ENCODE results near the gene LGALS1. TPM values are rescaled to one million over a fixed set of nuclear protein-coding genes. Genes with fewer than 3 reads are reported as not detected.

Gene LGALS1
- total RNA-seq, 1 donor from 2014 or later: 21.0 TPM

DNA sequence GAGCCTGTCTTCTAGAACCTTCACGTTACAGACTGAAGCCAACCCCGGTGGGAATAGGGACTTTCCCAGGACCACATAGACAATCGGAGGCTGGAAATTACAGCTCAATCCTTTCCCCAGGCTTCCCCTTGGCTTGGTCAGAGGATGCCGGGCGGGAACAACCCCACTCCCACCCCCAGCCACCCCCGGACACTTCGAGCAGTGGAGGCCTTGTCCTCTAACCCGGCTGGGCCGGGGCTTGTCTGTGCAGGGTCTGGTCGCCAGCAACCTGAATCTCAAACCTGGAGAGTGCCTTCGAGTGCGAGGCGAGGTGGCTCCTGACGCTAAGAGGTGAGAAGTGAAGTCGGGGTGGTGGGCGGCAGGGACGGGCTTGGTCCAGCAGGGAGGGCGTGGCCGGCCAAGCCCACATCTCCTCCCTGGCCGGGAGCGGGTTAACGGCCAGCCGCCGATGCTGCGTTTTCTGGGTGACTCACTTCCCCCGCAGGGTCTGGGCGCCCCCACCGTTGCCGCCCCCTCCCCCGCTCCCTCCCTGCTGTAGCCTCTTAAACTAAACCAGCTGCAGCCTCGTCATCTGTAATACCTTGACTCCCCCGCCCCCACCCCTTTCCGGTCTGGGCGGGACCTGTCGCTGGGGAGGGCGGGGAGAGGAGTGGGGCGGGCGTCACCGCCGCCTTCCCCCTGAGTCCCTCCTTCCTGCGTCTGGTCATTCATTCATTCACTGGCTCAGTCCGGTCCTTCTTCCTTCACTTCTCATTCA is 1.5 kb downstream of the LGALS1 start:
- Mint-ChIP-seq H3K4me3 (peak overlapping the region; percentile 82), H3K9me3 (no peaks in the 10 kb centered on the region), H3K36me3 (ENCODE audit: low read depth) (no peaks in the 10 kb centered on the region), H3K27me3 (ENCODE audit: low read depth) (peaks cover 5% of the 10 kb centered on the region), H3K27ac (ENCODE audit: unreplicated experiment) (no peak overlapping the region), H3K4me1 (peaks cover 14% of the 10 kb centered on the region)
- TF ChIP-seq, protein P1, sequence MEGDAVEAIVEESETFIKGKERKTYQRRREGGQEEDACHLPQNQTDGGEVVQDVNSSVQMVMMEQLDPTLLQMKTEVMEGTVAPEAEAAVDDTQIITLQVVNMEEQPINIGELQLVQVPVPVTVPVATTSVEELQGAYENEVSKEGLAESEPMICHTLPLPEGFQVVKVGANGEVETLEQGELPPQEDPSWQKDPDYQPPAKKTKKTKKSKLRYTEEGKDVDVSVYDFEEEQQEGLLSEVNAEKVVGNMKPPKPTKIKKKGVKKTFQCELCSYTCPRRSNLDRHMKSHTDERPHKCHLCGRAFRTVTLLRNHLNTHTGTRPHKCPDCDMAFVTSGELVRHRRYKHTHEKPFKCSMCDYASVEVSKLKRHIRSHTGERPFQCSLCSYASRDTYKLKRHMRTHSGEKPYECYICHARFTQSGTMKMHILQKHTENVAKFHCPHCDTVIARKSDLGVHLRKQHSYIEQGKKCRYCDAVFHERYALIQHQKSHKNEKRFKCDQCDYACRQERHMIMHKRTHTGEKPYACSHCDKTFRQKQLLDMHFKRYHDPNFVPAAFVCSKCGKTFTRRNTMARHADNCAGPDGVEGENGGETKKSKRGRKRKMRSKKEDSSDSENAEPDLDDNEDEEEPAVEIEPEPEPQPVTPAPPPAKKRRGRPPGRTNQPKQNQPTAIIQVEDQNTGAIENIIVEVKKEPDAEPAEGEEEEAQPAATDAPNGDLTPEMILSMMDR (conservative IDR thresholded peaks at IDR 0.05): no peak
- peak; percentile 37 for DNase-seq (ENCODE audit: low read depth, low spot score)

DNA sequence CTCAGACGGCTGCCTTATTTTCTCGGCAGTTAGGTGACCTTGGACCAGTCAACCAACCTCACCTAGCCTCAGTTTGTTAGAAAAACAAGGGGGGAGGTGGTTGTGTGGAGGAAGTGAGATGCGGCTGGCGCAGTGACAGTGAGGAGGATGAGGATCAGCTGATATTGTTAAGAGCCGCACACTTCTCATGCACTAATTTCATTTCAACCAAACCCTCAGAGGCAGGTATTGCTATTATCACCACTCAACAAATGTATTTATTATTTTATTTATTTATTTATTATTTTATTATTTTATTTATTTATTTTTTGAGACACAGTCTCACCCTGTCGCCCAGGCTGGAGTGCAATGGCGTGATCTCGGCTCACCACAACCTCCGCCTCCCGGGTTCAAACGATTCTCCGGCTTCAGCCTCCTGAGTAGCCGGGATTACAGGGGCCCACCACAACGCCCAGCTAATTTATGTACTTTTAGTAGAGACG is 2.1 kb downstream of the LGALS1 start:
- H3K27ac Mint-ChIP-seq (ENCODE audit: unreplicated experiment): no peak overlapping the region
- TF ChIP-seq, protein P1 (conservative IDR thresholded peaks at IDR 0.05): no peak
- H3K4me1 Mint-ChIP-seq: peaks cover 14% of the 10 kb centered on the region
- H3K27me3 Mint-ChIP-seq (ENCODE audit: low read depth): peaks cover 5% of the 10 kb centered on the region
- no peaks in the 10 kb centered on the region for H3K36me3 Mint-ChIP-seq (ENCODE audit: low read depth)
- peak overlapping the region; percentile 82 for H3K4me3 Mint-ChIP-seq
- H3K9me3 Mint-ChIP-seq: no peaks in the 10 kb centered on the region
- DNase-seq (ENCODE audit: low read depth, low spot score): no peak

DNA sequence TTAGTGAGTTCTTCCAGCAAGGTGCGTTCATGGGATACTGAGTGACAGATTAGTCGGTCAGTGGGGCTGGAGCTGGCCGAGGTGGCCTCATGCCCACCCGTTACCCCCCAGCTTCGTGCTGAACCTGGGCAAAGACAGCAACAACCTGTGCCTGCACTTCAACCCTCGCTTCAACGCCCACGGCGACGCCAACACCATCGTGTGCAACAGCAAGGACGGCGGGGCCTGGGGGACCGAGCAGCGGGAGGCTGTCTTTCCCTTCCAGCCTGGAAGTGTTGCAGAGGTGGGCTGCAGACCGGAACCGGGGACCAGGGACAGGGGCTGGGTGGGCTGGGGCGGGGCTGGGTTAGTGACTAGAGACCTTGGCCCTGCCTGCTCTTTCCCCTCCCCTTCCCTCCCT is 2.9 kb downstream of the LGALS1 start:
- Mint-ChIP-seq H3K36me3 (ENCODE audit: low read depth) (no peaks in the 10 kb centered on the region), H3K4me1 (peaks cover 14% of the 10 kb centered on the region), H3K9me3 (no peaks in the 10 kb centered on the region), H3K4me3 (no peak overlapping the region), H3K27ac (ENCODE audit: unreplicated experiment) (no peak overlapping the region), H3K27me3 (ENCODE audit: low read depth) (peaks cover 5% of the 10 kb centered on the region)
- no peak for DNase-seq (ENCODE audit: low read depth, low spot score)
- TF ChIP-seq, protein P1 (conservative IDR thresholded peaks at IDR 0.05): no peak

DNA sequence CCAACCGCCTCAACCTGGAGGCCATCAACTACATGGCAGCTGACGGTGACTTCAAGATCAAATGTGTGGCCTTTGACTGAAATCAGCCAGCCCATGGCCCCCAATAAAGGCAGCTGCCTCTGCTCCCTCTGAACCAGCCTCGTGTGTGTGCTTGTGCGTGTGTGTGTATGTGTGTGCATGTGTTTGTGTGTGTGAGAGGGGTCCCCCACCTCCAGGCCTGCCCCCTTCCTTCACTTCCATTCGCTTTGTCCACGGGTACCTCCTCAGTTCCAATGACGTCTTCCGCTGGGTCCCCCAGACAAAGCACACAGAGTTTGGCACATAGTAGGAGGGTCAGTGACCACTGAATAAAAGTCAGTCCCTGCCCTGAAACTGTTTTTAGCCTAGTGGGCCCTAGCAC is 4.2 kb downstream of the LGALS1 start:
- H3K27me3 Mint-ChIP-seq (ENCODE audit: low read depth): peaks cover 5% of the 10 kb centered on the region
- H3K27ac Mint-ChIP-seq (ENCODE audit: unreplicated experiment): no peak overlapping the region
- DNase-seq (ENCODE audit: low read depth, low spot score): no peak
- no peaks in the 10 kb centered on the region for H3K9me3 Mint-ChIP-seq
- TF ChIP-seq, protein P1 (conservative IDR thresholded peaks at IDR 0.05): no peak
- H3K4me3 Mint-ChIP-seq: peak overlapping the region; percentile 16
- no peaks in the 10 kb centered on the region for H3K36me3 Mint-ChIP-seq (ENCODE audit: low read depth)
- H3K4me1 Mint-ChIP-seq: peaks cover 14% of the 10 kb centered on the region

DNA sequence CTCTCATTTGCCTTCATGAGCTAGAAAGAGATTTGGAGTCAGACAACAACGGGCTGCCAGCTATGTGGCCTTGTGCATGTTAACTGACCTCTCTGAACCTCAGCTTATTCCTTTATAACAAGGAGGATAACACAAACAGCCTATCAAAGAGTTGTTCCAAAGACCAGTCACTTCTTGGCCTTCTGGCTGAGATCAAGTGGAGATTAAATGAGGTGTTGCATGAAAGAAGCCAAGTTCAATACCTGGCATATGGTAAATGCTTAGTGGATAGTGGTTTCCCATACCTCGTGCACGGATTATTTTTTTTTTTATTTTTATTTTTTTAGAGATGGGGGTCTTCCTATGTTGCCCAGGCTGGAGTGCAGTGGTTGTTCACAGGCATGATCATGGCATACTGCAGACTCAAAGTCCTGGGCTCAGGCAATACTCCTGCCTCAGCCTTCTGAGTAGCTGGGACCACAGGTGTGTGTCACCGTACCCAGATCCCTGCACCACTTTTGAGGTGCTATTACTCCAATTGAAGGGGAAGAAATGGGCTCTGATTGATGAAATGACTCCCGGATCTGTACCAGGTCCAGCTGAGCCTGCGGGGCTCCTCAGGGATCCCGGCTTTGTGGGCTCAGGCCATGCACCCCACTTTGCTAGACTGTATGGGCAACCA is 4.9 kb downstream of the LGALS1 start:
- Mint-ChIP-seq H3K4me1 (peaks cover 14% of the 10 kb centered on the region), H3K27ac (ENCODE audit: unreplicated experiment) (no peak overlapping the region), H3K27me3 (ENCODE audit: low read depth) (peaks cover 5% of the 10 kb centered on the region), H3K36me3 (ENCODE audit: low read depth) (no peaks in the 10 kb centered on the region), H3K9me3 (no peaks in the 10 kb centered on the region), H3K4me3 (peak overlapping the region; percentile 16)
- TF ChIP-seq, protein P1 (conservative IDR thresholded peaks at IDR 0.05): no peak
- no peak for DNase-seq (ENCODE audit: low read depth, low spot score)

Data from neural crest cell (in vitro differentiated cells).